Left ventricle myocardium superior (tissue), 1 donor: ENCODE measurements around the gene ATF6. TPM values are rescaled to one million over a fixed set of nuclear protein-coding genes. Genes with fewer than 3 reads are reported as not detected.

ENCODE experiments used
- ATAC-seq: fragments of 200-7000 bp; cut with Tn5 transposase; one replicate; pipeline ENCODE4 v1.9.1; 2020; ENCODE audit warnings: mild to moderate bottlenecking, moderate library complexity
- DNase-seq: peaks from one replicate; pipeline ENCODE4 v3.0.0-alpha.2; 2020
- intact Hi-C: fragments of 100-400 bp; cut with micrococcal nuclease; formaldehyde crosslinking; loops from one replicate; pipeline ENCODE4 v1.11.0; 2022
- total RNA-seq: library from RNA; stranded (reverse); fragmentation: NEBNext Ultra II Directional; extraction: Animal tissue kit (Norgen Biotek cat#: 25700); gene quantifications from one replicate; pipeline ENCODE4 v1.2.1, GENCODE V29; 2021
- donor health status: DM: no; HTN: yes; CAD: no; lungs with severe emphysema.

The ATF6 gene
- total RNA-seq, 1 donor from 2014 or later: 12.8 TPM

GRCh38 chr1:161914595-161914994 lies 148.5 kb downstream of the ATF6 start:
- DNase-seq (no peak), ATAC-seq (no peak)
- intact Hi-C loops: no loop called here

DNA sequence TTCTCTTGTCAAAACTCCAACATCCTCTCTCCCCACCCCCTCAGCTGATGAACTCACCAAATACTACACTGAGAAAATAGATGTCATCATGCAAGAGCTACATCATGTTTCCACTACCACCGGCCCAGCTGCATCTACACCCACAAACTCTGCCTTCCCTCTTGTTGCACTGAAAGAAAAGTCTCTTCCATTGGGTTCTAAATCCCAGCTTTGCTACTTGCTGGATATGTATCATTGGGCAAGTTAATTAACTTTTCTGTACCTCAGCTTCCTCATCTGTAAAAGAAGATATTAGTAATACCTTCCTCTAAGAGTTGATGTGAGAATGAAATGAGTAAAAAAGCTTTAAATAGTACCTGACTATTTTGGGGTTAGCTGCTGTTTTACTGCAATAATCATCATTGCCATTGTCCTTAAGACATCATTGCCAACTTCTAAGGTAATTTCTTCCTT lies 149.0 kb downstream of the ATF6 start:
- DNase-seq: no peak
- no peak for ATAC-seq
- intact Hi-C loops: no loop called here

GRCh38 chr1:161915978-161916377 lies 149.9 kb downstream of the ATF6 start:
- intact Hi-C loops: no loop called here
- DNase-seq (no peak), ATAC-seq (no peak)

DNA sequence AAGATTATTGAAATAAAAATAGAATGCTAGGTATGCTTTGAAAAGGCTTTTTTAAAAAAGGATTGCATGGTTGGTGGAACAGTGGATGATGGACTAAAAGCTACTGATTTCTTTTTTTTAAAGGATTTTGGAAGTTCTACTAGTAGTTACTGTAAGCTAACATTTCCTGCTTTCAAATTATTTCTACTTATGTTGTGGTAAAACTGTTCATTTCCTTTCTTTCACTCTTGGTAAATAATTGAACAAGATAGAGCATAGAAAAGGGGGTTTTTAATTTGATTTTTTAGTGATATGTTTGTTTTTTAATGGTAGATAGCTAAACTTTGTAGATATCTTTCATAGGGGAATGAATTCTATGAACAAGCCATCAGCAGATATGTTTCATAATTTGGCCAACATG lies 153.1 kb downstream of the ATF6 start:
- intact Hi-C loops: no loop called here
- no peak for DNase-seq
- no peak for ATAC-seq

DNA sequence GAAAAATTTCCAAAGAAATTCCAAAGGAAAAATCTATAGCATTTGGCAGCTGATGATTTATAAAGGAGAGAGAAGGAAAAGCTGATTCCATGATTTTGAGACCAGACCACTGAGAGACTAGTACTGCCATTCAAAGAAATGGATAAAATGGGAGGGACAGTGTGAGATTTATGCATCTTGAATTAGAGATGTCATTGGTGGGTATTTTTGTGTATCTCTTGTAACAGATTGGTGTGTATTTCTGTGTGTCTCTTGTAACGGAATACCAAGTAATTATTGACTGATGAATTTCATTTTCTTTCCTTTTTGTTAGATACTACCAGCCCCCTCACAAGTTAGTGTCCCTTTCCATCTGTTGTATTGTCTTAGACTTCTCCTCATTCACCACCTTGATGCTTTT lies 155.4 kb downstream of the ATF6 start:
- DNase-seq (no peak), ATAC-seq (no peak)
- intact Hi-C loops: no loop called here

DNA sequence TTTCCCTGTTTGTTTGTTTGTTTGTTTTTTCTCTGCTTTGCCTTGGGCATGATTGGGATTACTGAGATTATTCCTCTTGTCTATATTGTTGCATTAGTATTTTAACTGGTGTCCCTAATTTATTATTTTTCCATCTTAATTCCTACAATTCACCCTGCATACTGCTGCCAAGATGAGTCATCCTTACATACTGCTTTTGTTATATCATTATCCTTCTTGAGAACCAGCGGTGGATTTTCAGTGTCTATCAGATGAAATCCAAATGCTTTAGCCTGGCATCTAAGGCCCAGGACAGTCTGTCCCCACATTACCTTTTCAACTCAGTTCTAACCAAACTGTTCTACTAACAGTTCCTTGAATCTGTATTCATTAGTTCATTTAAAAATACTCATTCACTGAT lies 155.9 kb downstream of the ATF6 start:
- ATAC-seq: no peak
- intact Hi-C loops: no loop called here
- no peak for DNase-seq

DNA sequence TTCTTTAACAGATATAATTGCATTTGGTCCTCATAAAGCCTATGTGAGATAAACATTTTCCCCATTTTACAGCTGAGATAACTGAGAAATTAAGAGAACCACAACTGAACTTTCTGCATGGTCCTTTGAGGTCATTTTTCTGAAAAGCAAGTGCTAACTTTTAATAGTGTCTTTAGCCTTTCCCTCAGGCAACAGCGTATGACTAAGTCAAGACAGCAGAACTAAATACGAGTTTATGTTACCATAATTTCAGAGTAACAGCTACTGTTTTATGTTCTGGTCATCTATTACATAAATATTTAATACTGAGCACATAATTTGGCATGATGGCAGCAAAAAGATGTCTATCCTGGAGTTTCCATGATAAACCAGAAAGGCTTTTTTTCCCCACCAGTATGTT lies 161.9 kb downstream of the ATF6 start:
- no peak for DNase-seq
- ATAC-seq: no peak
- intact Hi-C loops: no loop called here

DNA sequence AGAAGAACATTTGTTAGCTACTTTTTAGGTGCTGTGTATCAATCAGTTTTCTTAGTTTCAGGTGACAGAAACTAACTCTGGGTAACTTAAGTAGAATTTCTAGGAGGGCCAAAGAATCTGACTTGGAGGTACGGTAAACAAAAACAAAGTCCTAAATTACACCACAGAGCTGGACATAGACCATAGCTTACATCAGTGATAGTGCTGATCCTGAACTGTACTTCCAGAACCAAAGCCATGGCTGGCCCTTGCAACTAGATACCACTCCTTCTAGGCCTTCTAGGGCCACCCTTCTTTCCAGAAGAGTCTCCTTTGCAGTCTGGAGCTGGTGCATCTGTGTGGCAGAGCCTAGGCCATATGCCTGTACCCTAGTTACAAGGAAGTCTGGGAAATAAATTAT lies 163.0 kb downstream of the ATF6 start:
- intact Hi-C loops: no loop called here
- no peak for DNase-seq
- no peak for ATAC-seq

DNA sequence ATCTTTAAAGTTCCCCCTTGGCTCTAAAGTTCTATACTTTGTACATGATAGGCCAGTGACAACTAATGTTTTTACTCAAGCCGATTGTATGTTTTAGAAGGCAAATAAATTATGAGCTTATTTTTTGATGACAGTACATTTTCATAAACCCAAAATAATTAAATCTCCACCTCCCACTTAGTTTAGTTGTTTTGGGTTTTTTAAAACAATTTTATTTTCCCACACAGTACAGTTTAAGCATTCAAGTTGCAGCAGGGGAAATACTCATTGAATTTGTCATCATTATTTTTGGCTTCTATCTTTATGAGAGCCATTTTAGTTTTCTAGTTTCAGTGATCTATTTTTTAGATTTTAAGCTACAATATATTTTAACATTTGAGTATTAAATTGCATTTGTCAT lies 163.9 kb downstream of the ATF6 start:
- intact Hi-C loops: no loop called here
- ATAC-seq: no peak

DNA sequence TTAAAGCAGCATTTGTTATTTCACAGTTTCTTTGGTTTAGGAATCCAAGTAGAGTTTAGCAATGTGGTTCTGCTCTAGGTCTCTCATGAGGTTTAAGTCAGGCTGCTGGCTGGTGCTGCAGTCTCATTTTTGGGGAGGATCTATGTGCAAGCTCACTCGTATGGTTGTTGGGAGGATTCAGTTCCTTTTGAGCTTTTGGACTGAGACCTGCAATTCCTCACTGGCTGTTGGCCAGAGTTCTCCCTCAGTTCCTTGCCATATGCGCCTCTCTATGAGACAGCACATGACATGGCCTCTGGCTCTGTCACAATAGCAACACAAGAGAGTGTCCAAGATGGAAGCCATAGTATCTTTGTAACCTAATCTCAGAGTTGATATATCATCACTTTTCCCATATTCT lies 166.5 kb downstream of the ATF6 start:
- intact Hi-C loops: no loop called here
- DNase-seq (peak; percentile 39), ATAC-seq (peak; percentile 75)

More for the DNA sequence above, 163.9 kb downstream of the ATF6 start:
- no peak for DNase-seq

DNA sequence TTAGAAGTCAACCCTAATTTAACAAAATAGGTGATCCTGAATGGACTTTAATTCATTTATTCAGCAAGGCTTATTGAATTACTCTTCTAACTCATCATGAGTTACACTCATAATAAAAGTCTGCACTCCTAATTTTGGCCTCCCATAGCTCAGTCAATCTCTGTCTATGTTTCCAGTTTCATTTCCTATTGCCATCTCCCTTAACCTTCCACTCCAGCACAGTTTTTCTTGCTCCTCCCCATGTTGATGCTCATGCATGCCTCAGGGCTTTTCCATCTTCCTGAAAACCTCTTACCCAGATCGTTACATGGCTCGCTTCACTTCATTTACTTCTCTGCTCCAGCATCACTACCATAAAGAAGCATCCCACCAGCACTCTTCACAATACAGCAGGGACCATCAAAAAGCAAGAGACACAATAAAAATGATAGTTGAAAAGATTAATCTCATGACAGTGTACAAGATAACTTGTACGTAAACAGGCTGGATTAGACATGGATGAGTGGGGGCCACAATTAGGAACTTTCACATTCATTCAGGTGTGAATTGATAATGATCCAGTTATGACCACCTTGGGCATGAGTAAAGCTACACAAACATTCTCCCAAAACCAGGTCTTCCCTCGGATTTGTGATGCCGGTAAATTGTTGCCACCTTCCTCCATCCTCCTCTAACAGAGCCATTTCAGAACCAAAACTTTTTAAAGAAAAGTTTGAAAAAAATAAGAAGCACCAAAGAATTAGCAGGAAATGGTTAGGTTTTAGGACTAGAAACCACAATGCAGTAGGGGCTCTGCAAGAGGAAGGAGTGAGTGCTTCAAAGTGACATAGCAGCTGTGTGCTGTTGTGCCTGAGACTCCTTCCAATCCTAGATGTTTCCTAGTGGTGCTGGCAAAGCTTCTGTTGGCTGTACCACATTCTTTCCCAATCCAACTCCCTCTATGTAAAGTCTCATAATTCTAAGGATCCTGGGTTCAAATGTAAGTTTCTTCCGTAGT lies 167.8 kb downstream of the ATF6 start:
- DNase-seq (no peak), ATAC-seq (peak; percentile 43)
- intact Hi-C loops: no loop called here

DNA sequence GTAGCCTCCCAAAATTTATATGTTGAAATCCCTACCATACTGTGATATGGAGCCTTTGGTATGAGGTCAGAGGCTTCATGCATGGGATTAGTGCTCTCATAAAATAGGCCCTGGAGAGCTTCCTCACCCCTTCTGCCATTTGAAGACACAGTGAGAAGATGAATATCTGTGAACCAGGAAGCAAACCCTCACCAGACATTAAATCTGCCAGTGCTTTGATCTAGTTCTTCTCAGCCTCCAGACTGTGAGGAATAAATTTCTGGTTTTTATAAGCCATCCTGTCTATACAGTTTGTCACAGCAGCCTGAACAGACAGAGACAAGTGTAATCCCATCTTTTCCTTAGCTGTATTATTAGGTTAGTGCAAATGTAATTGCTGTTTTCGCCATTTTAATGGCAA lies 169.1 kb downstream of the ATF6 start:
- DNase-seq: no peak
- intact Hi-C loops: no loop called here

GRCh38 chr1:161936786-161937185 lies 170.7 kb downstream of the ATF6 start:
- no peak for DNase-seq
- intact Hi-C loops: no loop called here
- ATAC-seq: no peak

More for the DNA sequence above, 169.1 kb downstream of the ATF6 start:
- ATAC-seq: no peak

DNA sequence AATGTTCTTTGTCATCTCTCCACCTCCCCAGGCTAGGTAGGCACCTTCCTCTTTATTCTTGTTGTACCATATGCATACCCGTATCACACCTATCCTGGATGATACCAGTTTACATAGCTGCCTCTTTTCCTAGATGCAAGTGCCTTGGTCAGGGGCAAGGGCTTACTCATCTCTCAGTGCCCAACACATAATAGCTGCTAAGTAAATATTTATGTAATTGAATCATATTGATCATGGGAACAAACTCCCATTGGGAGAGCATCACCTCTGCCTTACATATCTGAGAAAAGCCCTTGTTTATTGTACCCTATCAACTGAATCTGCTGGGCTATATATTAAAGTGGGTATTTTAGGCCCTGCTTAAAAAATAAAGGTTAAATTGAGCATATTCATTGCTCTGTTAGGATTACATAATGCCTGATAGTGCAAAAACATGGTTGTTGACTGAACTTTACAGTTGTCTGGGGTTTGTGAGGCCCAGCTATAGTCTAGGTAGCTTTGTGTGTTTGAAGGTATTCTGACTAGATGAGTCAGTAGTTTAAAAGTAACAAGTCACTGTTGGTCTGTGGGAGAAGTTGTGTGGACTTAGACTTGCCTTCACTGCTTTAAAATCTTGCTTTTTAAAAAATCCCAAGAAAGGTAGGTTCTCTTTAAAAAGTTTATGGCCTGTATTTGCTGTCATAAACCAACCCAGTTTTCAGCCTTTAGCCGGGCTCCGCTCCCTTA lies 174.9 kb downstream of the ATF6 start:
- ATAC-seq (no peak), DNase-seq (no peak)
- intact Hi-C loops: no loop called here

GRCh38 chr1:161941726-161942436 lies 175.8 kb downstream of the ATF6 start:
- ATAC-seq: no peak
- DNase-seq: no peak
- intact Hi-C loops: no loop called here

DNA sequence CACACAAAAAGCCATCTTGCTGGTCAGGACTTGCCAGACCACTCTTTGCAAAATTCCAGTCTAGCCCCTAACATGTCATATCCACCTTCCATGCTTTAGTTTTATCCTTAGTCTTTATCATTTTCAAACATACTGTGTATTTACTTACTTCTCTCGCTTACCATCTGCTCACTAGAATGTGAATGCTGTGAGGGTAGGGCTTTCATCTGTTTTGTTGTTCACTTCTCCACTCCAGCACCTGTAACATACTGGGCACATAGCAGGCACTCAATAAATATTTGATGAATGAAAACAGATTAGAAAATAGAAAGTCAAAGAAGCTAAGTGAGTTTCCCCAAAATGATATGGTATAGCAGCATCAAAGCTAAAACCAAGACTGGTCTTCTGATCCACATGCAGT lies 177.6 kb downstream of the ATF6 start:
- intact Hi-C loops: no loop called here
- ATAC-seq: no peak
- no peak for DNase-seq

DNA sequence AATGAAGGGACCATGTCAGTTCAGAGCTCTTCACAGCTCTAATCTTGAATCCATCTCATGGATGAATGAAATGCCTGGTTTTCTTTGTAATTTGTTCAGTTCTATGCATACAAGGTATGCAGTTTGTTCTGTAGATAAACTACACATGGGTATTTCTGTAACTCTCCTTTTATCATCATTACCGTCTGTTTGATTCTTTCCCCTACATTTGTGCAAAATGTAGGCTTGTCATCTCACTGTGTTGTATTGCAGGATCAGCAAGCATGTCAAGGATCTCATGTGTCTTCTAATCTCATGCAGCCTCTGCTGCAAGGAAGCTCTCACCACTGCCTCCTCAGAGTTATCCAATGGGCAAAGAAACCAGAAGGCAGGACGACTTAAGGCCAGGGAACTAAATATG lies 178.3 kb downstream of the ATF6 start:
- no peak for ATAC-seq
- DNase-seq: no peak
- intact Hi-C loops: no loop called here

DNA sequence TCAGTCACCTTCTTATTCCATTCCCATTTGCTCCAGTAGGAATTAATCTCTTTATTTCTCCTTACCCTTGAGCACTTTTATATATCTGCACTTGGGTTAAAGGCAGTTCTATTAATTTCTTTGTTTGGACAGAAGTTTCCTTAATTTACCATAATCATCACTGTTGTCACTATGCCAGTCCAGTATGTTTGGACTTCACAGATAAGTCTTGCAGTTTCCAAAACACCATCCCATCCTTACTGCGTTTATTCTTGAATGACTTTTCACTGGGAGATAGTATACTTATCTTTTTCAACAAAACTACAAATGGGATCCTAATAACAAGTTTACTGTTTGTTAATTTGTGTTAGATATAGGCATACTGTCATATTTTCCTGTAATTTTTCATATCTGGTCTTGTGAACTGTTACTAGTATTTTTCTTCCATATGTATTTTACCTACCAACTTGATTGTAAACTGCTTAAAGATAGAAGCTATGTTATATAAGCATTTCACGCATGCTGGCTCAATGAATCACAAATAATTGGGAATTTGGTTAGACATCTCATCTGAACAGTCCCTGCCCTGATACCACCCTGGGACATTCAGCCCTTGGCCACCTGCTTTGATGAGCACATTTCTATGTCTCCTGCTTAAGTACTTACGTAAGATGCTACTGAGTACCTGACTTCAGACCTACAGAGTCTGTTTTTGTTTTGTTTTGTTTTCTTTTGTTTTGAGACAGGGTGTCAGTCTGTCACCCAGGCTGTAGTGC lies 179.4 kb downstream of the ATF6 start:
- ATAC-seq: no peak
- DNase-seq: no peak
- intact Hi-C loops: no loop called here
